Tibial nerve (tissue), 4 donors: ENCODE measurements around the gene WDR1. TPM values are rescaled to one million over a fixed set of nuclear protein-coding genes. Genes with fewer than 3 reads are reported as not detected.

Experiments
- DNase-seq, 2 donors: peaks; one replicate each; pipeline ENCODE4 v3.0.0-alpha.2; 2019; ENCODE audit warnings: low spot score in 2 of 2
- H3K27ac ChIP-seq, 4 donors: fragments of 200-600 bp; sonication (generic) in 3 of 4; one replicate each; pipeline ENCODE4 v1.5.1; 2017 to 2019; ENCODE audit warnings: mild to moderate bottlenecking in 1 of 4
- H3K27me3 ChIP-seq, 2 donors: fragments of 200-600 bp; sonication (generic) in 1 of 2; one replicate each; pipeline versions ENCODE4 v1.5.1 to v1.6.0; 2017 to 2019
- H3K36me3 ChIP-seq, 3 donors: fragments of 200-600 bp; sonication (generic); one replicate each; pipeline ENCODE4 v1.5.1; 2018 to 2019
- H3K4me1 ChIP-seq, 4 donors: fragments of 200-600 bp; sonication (generic) in 3 of 4; one replicate each; pipeline ENCODE4 v1.5.1; 2017 to 2019
- H3K4me3 ChIP-seq, 4 donors: fragments of 200-600 bp; sonication (generic) in 3 of 4; one replicate each; pipeline ENCODE4 v1.5.1; 2017 to 2019; ENCODE audit warnings: mild to moderate bottlenecking in 1 of 4, moderate library complexity in 1 of 4
- H3K9me3 ChIP-seq, 4 donors: fragments of 200-600 bp; sonication (generic) in 3 of 4; one replicate each; pipeline ENCODE4 v1.5.1; 2017 to 2019
- EP300 ChIP-seq, 2 donors: sonication (generic); formaldehyde crosslinking; IDR thresholded peaks; one replicate each; pipeline ENCODE4 v1.6.1; 2017; ENCODE audit warnings: antibody characterized with exemption in 2 of 2, mild to moderate bottlenecking in 1 of 2
- POLR2A ChIP-seq, 2 donors: fragments of 450-650 bp; IDR thresholded peaks; one replicate each; pipeline ENCODE4 v1.6.1; 2017; ENCODE audit warnings: antibody characterized with exemption in 2 of 2, mild to moderate bottlenecking in 2 of 2, moderate library complexity in 2 of 2
- WGBS, 2 donors: methylation state at CpG; one replicate each; pipeline ENCODE4 v1.1.5; 2018; 5-methylcytosine and 5-hydroxymethylcytosine counted together
- total RNA-seq, 4 donors: library from RNA; depleted of rRNA; stranded (reverse); fragments of >200 nt; gene quantifications; one replicate each; pipeline ENCODE4 v1.1.0, GENCODE V29; 2016
- TF ChIP-seq, protein P1 (sequence below), 5 experiments: fragments of 200-600 bp in 3 of 5; fragments of 450-650 bp in 2 of 5; sonication (generic) in 3 of 5; IDR thresholded peaks; one replicate each; pipeline ENCODE4 v1.5.1; 2016 to 2019; ENCODE audit warnings: antibody characterized with exemption in 5 of 5, mild to moderate bottlenecking in 3 of 5, moderate library complexity in 2 of 5

WDR1 gene
- total RNA-seq, 4 donors from 2014 or later, result 142 to 204 (median 148) TPM

DNA sequence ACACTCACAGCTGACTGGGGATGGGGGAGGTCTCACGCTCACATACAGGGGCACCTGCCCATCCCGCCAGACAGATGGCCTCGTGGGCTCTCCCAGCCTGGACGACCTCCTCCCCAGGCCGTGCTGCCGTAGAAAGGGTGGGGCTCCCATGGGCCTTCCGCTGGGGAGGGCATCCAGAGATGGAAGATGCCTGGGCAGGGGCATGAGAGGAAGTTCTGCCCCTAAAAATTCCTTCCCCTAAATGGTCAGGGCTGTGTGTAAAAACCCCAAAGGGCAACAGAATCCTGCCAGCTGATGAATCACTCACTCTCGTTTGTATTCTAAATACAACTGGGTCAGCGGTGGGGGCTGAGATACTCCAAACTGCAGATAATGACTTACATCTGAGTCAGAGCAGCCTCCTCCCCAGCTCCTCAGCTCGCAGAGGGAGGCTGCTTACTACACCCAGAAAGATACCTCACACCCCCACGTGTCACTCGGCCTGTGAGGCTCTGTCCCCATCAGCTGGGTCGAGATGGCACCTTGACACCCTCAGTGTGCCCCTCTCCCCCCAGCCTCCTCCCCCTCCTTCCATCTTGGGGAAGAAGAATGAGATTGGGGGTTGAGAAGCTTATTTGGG, 10.1 kb downstream of the WDR1 start:
- H3K27ac ChIP-seq, result peak overlapping the region; percentile 80 to 97 (median 89)
- peak; percentile 71 to 84 for DNase-seq
- H3K4me1 ChIP-seq, result peaks cover 7 to 100% (median 88%) of the 10 kb centered on the region in 4 donors
- no peaks in the 10 kb centered on the region for H3K9me3 ChIP-seq
- 9 to 10% methylated on average over 13 of the region's 13 CpGs for WGBS, 2 donors
- peaks cover 0 to 37% (median 6%) of the 10 kb centered on the region in 3 donors for H3K36me3 ChIP-seq
- TF ChIP-seq, protein P1, sequence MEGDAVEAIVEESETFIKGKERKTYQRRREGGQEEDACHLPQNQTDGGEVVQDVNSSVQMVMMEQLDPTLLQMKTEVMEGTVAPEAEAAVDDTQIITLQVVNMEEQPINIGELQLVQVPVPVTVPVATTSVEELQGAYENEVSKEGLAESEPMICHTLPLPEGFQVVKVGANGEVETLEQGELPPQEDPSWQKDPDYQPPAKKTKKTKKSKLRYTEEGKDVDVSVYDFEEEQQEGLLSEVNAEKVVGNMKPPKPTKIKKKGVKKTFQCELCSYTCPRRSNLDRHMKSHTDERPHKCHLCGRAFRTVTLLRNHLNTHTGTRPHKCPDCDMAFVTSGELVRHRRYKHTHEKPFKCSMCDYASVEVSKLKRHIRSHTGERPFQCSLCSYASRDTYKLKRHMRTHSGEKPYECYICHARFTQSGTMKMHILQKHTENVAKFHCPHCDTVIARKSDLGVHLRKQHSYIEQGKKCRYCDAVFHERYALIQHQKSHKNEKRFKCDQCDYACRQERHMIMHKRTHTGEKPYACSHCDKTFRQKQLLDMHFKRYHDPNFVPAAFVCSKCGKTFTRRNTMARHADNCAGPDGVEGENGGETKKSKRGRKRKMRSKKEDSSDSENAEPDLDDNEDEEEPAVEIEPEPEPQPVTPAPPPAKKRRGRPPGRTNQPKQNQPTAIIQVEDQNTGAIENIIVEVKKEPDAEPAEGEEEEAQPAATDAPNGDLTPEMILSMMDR (IDR thresholded peaks at IDR 0.05), result no peak
- peak in 1 of 2 donors; percentile 29 for TF ChIP-seq POLR2A (IDR thresholded peaks at IDR 0.05)
- peak; percentile 74 to 88 for TF ChIP-seq EP300 (IDR thresholded peaks at IDR 0.05)
- peak overlapping the region in 1 of 4 donors; percentile 2 for H3K4me3 ChIP-seq
- H3K27me3 ChIP-seq, result no peaks in the 10 kb centered on the region

DNA sequence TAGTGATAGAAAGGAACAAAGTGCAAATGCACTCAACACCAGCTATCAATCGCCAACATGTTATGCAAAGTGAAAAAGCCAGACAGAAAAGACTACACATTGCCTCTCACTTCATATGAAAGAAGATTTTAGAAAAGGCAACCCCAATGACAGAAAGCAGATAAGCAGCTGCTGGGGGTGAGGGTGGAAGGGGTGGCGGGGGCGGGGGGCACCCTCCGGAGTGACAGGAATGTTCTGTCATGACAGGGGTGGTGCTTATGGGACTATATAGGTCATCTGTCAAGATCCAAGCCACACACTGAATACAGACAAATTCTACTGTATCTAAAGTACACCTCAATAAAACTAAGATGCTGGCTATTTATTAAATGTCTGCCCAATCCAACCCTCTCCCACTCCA, 10.7 kb downstream of the WDR1 start:
- H3K27ac ChIP-seq, result peak overlapping the region; percentile 80 to 97 (median 89)
- H3K4me3 ChIP-seq, result no peak overlapping the region
- WGBS, 2 donors, result 70 to 73% methylated on average over 4 of the region's 4 CpGs
- peaks cover 0 to 37% (median 0%) of the 10 kb centered on the region in 3 donors for H3K36me3 ChIP-seq
- no peak for DNase-seq
- no peak for TF ChIP-seq POLR2A (IDR thresholded peaks at IDR 0.05)
- TF ChIP-seq, protein P1 (IDR thresholded peaks at IDR 0.05), result no peak
- TF ChIP-seq EP300 (IDR thresholded peaks at IDR 0.05), result no peak
- peaks cover 7 to 100% (median 89%) of the 10 kb centered on the region in 4 donors for H3K4me1 ChIP-seq
- no peaks in the 10 kb centered on the region for H3K9me3 ChIP-seq
- H3K27me3 ChIP-seq, result no peaks in the 10 kb centered on the region

DNA sequence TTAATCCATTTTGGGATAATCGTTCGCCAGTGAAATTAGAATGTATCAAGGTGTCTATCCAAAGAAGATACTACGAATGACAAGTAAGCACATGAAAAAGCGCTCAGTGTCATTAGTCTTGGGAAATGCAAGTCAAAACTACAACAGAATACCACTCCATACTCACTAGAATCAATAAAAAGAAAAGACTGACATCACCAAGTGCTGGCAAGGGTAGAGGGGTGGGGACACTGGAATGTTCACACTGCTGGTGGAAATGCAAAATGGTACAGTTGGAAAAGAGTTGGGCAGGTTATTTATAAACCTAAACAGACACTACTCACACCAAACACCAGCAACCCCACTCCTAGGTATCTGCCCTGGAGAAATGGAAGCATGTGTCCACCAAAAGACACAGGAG, 11.2 kb downstream of the WDR1 start:
- no peaks in the 10 kb centered on the region for H3K9me3 ChIP-seq
- H3K4me1 ChIP-seq, result peaks cover 7 to 100% (median 91%) of the 10 kb centered on the region in 4 donors
- H3K27ac ChIP-seq, result peak overlapping the region in 3 of 4 donors; percentile 80 to 97 (median 95)
- H3K4me3 ChIP-seq, result no peak overlapping the region
- no peaks in the 10 kb centered on the region for H3K27me3 ChIP-seq
- TF ChIP-seq EP300 (IDR thresholded peaks at IDR 0.05) (no peak), POLR2A (IDR thresholded peaks at IDR 0.05) (no peak)
- TF ChIP-seq, protein P1 (IDR thresholded peaks at IDR 0.05), result no peak
- no peak for DNase-seq
- H3K36me3 ChIP-seq, result peaks cover 0 to 34% (median 0%) of the 10 kb centered on the region in 3 donors
- 74 to 77% methylated on average over 4 of the region's 4 CpGs for WGBS, 2 donors

DNA sequence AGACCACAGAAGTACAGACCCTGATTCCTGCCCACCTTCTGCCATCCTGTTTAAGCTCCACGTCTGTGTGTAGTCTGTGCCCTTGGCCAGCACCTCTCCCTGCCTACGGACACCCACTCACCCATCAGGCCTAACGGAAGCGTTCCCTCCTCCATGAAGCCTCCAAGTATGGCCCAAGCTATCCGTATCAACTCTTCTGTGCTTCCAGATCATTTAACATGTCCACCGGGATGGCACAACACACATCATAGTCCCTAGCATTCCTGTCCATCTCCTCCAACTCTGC, 11.7 kb downstream of the WDR1 start:
- Histone ChIP-seq H3K4me3 (no peak overlapping the region), H3K27ac (peak overlapping the region; percentile 57 to 97 (median 88)), H3K4me1 (peaks cover 7 to 96% (median 90%) of the 10 kb centered on the region in 4 donors)

More for the DNA sequence above, 11.7 kb downstream of the WDR1 start:
- DNase-seq, result no peak
- no peaks in the 10 kb centered on the region for H3K9me3 ChIP-seq
- no peaks in the 10 kb centered on the region for H3K27me3 ChIP-seq
- H3K36me3 ChIP-seq, result peaks cover 0 to 34% (median 0%) of the 10 kb centered on the region in 3 donors
- TF ChIP-seq, protein P1 (IDR thresholded peaks at IDR 0.05), result no peak
- TF ChIP-seq POLR2A (IDR thresholded peaks at IDR 0.05) (no peak), EP300 (IDR thresholded peaks at IDR 0.05) (no peak)
- WGBS, 2 donors, result 54 to 59% methylated on average over 6 of the region's 6 CpGs
